GM18870 (cell line): Measurements from ENCODE around the gene UGT1A7.
"Not testable (repeated sequence)": the region's sequence is repeated elsewhere in the genome, so short reads cannot be mapped to it uniquely, and the experiment has no call there.

ENCODE experiments used
- ATAC-seq: cut with Tn5 transposase; IDR thresholded peaks from one replicate; pipeline ENCODE4 v1.9.1; 2021; ENCODE audit warnings: moderate library complexity; ENCODE audit not compliant: unreplicated experiment

Gene UGT1A7

DNA sequence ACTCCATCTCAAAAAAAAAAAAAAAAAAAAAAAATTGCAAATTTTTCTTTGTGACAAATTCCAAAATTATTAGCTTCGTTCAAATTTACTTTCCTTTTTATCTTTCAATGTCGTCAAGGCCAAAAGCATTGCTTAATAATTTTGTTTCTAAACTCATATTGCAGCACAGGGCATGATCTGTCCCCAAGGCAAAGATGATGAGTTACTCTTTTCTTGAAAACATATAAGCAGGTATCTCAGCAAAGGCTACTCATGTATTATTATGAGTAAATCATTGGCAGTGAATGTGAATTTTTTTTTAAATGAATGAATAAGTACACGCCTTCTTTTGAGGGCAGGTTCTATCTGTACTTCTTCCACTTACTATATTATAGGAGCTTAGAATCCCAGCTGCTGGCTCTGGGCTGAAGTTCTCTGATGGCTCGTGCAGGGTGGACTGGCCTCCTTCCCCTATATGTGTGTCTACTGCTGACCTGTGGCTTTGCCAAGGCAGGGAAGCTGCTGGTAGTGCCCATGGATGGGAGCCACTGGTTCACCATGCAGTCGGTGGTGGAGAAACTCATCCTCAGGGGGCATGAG is at the start of gene UGT1A7:
TSS of gene UGT1A7 (plus strand) at position 381 of the 579 bp plus-strand sequence. CDS start at position 418, 37 bp downstream.
- no peak for ATAC-seq

DNA sequence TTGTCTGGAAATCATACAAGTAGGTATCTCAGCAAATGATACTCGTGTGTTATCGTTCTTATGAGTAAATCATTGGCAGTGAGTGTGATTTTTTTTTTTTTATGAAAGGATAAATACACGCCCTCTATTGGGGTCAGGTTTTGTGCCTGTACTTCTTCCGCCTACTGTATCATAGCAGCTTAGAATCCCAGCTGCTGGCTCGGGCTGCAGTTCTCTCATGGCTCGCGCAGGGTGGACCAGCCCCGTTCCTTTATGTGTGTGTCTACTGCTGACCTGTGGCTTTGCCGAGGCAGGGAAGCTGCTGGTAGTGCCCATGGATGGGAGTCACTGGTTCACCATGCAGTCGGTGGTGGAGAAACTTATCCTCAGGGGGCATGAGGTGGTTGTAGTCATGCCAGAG is 45.4 kb upstream of the UGT1A7 start, which contains the start of gene UGT1A10:
TSS of gene UGT1A10 (plus strand) at position 143 of the 400 bp plus-strand sequence. CDS start at position 218, 75 bp downstream.
- ATAC-seq: not testable (repeated sequence)

DNA sequence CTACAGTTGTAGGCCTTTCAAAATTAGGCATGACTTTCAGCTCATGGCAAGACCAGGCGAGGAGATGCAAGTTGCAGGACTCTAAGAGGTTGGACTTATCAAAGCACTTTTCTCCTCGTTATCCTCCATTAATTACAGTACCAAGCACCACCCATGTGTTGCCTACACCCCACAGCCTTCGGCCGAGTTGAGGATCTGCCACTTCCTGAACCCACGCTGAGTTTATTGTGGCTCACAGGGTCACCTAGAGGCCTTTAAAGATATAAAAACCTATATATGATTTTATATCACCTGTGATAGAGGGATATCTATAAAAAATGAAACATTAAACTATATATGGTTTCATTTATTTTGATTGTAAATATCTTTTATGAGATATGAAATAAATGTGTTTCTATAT is 42.9 kb upstream of the UGT1A7 start:
- no peak for ATAC-seq

DNA sequence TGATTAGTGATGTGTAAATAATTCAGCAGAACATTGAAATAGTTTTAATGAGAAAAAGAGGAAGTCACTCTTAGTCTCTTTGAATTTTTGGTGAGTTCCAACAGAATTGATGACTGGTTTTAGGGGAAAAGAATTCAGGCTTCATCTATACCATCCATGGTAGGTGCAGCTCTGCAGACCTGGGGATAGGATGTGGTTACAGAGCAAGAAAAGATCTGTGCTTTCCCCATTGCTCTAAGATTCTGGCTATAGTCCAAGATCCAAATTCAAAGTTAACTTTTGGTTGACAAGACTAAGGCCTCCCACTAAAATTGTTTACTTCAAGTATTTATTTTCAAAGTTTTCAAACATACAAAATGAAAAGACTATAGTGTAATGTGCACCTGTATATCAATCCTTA is 41.8 kb upstream of the UGT1A7 start:
- no peak for ATAC-seq

DNA sequence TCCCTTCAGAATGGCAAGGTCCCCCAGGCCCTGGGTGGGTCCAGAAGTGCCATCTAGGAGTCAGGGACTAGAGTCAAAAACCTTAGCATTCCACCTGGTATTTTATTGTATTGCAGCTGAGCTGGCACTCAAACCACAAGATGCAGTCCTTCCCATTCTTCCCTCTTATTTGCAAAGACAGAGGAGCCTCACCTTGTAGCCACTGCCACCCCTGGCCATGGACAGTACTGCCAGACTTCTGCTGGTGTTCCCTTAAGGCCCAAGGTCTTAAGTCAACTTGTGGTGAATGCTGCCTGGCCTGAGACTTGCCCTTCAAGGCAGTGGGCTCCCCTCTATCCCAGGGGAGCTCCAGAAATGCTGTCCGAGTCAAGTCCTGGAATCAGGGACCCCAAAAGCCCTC is 38.6 kb upstream of the UGT1A7 start:
- ATAC-seq: no peak

DNA sequence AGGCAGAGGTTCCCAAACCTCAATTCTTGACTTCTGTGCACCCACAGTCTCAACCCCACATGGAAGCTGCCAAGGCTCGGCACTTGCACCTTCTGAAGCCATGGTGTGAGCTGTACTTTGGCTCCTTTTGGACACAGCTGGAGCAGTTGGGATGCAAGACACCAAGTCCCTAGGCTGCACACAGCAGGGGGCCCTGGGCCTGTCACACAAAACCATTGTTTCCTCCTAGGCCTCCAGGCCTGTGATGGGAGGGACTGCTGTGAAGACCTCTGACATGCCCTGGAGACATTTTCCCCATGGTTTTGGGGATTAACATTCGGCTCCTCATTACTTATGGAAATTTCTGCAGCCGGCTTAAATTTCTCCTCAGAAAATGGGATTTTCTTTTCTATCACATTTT is 35.7 kb upstream of the UGT1A7 start:
- not testable (repeated sequence) for ATAC-seq

DNA sequence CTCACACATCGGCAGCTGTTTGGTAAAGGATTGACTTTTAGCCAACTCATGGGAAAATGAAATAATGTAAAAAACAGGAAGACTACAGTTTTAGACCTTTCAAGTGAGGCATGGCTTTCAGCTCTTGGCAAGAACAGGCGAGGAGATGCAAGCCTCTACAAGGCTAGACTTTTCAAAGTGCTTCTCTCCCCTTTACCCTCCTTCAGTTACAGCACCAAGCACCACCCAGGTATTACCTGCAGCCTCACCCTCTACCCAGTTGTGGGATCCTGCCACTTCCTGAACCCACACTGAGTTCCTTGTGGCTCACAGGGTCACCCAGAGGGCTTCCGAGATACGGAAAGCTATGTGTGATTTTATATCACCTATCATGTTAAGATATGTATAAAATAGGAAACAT is 30.7 kb upstream of the UGT1A7 start:
- no peak for ATAC-seq

DNA sequence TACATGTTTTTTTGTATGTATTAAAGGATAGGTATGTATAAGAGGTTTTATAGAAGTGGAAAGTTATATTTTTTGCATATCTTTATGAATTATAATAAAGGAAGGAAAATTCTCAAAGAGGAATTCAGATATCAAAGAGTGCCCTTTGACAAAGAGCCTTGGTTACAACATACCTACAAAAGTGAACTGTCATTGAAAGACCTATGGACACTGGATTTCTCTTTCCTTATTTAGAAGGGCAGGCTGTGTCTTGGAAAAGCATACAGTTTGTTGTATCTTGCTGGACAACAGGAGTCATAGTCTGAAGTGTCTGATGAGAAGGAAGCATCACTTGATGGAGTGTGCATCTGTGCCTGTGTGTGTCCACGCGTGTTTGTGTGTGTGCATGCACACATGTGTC is 30.3 kb upstream of the UGT1A7 start:
- ATAC-seq: no peak

DNA sequence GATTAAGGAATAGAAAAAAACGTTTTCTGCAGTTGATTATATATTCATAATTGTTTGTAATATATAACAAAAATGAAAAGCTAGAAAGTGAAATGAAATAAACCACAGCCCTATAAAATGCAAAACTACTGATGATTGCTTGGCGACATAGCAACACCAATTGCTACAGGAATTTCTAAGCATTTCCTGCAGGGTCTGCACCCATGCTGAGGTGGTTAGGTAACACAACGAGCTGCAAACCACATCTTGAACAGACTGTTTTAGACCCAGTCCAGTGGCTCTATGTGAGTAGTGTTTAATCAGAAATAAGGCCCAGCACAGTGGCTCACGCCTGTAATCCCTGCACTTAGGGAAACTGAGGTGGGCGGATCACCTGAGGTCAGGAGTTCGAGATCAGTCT is 27.2 kb upstream of the UGT1A7 start:
- ATAC-seq: no peak

DNA sequence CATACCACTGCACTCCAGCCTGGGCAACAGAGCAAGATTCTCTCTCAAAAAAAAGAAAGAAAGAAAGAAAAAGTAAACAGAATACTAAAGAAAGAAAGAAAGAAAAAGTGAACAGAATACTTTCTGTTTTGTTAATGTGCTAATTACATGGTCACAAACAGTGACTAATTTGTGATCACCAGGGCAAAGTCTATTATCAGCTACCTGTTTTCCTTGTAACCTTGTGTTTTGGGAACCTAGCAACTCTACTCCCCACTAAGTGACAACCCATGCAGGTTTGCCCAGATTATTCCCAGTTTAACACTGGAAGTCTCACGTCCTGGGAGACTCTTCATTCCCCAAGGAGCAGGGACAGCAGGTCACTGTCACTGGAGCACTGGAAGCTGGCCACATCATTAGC is 26.7 kb upstream of the UGT1A7 start:
- ATAC-seq: no peak

DNA sequence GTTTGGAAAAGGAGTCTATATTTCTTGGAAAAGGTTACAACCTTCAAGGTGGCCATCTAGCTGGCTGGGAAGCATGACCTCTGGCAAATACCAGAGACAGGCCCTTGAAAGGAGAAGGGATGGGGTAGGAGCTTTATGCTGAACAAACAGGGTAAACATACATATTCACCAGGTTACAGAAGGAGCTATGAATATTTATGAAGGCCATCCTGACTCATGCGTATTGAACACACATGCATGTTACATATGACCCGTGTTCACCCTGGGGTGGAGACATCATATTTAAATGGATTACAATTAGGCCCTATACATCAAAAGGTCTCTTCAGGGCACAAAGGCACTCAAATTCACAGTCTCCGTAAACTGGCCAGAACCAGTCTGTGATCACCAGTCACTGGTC is 25.8 kb upstream of the UGT1A7 start:
- ATAC-seq: not testable (repeated sequence)

DNA sequence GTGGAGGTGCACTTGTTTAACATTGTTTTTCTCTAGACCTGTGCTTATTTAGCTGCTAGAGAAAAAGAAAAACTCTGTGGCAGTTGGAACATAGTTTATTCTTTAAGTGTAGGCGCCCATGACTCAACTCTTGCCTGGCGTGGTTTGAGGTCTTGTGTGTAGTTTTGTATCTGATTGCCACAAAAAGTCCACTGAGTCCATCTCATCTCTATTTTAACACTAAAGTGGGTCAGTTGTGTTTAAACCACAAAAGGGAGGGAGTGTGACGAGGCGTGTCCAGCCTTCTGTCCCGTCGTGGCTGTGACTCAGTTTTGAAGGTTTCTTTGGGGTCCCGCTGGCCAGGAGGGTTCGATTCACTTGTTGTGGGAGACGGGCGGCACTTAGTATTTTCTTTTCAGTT is 25.3 kb upstream of the UGT1A7 start:
- ATAC-seq: no peak

DNA sequence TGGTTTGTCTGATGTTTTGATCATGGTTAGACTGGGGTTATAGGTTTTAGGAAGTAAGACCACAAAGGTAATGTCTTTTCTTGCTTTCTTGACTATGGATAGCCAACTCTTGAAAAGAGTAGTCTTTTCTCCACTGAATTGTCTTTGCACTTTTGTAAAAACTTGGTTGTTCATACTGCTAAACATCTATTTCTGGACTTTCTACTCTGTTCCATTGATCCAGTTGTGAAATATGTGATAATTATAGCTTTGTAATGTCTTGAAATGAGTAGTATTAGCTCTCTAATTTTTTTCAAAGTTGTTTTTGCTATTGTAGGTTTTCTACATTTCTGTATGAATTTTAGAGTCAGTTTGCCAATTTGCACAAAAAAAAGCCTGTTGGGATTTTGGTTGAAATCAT is 23.1 kb upstream of the UGT1A7 start:
- ATAC-seq: no peak

DNA sequence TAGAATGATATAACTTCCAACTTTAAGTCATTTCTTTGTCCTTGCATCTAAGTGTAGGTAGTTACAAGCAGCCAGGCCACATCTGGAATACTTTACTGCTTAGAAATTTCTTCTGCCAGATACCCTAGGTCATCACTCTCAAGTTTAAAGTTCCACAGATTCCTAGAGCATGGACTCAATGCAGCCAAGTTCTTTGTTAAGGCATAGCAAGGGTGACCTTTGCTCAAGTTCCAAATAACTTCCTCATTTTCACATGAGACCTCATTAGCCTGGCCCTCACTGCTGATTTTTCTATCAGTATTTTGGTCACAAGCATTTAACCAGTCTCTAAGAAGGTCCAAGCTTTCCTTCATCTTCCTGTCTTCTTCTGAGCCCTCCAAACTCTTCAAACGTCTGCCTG is 17.8 kb upstream of the UGT1A7 start:
- no peak for ATAC-seq

DNA sequence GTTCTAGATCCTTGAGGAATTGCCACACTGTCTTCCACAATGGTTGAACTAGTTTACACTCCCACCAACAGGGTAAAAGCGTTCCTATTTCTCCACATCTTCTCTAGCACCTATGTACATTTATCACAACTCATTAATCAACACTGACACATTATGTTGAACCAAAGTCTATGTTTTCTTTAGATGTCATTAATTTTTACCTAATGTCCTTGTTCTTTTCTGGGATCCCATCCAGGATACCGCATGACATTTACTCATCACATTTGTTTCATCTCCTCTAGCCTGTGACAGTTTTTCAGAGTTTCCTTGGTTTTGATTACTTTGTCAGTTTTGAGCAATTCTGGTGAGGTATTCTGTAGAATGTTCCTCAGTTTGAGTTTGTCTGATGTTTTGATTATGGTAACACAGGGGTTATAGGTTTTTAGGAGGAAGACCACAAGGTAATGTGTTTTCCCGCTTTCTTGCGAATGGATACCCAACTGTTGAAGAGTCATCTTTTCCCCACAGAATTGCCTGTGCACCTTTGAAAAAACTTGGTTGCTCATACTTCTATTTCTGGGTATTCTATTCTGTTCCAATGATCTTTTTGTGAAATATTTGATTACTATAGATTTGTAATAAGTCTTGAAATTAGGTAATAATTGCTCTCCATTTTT is 13.0 kb upstream of the UGT1A7 start:
- ATAC-seq: no peak

DNA sequence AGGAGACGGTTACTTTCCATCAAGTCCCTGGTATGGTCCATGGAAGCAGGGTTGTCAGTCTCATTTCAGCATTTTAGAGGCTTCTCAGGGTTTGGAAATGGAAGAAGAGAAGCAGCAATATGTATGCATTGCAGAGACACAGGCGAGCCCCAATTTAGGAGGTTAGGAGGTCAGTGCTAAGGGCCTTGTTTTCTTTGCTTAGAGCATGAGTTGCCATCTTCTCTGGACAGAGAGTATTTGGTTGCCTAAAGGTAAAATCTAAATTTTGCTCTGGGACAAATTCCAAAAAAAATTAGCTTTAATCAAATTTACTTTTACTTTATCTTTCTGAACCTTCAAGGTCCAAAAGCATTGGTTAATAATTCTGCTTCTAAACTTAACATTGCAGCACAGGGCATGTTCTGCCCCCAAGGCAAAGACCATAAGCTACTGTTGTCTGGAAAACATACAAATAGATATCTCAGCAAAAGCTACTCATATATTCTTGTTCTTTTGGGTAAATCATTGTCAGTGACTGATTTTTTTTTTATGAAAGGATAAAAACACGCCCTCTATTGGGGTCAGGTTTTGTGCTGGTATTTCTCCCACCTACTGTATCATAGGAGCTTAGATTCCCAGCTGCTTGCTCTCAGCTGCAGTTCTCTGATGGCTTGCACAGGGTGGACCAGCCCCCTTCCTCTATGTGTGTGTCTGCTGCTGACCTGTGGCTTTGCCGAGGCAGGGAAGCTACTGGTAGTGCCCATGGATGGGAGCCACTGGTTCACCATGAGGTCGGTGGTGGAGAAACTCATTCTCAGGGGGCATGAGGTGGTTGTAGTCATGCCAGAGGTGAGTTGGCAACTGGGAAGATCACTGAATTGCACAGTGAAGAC is 10.2 kb upstream of the UGT1A7 start, which contains the start of gene UGT1A9:
TSS of gene UGT1A9 (plus strand) at position 609 of the 872 bp plus-strand sequence. CDS start at position 646, 37 bp downstream.
- ATAC-seq: no peak

DNA sequence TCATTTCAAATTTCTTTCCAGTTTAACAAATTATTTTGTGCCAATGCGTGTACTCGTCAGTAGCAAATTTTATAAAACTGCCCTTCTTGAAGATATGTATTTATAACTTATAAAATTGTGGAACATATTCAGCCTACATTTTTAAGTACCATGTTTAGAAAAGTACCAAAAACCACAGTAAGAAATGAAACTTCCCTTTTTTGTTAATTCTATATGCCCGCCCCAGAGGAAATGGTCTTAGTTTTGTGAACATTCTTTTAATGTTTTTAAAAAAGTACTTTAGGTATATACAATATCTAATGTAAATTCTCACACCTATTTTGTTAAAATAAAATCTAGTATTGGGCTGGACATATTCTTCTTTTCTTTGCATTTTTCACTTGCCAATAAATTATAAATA is 8.8 kb upstream of the UGT1A7 start:
- no peak for ATAC-seq

DNA sequence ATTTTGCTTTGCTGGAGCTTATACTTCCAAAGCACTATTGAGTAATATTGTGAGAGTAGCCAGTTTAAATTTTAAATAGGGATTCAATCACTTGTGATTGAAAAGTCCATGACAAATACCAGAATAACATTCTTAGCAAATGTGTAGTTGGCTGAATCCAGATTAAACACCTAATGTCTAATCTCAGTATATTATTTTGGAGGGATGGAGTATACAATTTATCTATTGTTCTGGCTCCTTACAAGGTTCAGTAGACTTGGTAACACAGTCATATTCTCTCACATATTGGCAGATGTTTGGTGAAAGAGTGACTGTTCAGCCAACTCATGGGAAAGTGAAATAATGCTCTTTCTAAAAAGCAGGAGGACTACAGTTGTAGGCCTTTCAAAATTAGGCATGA is 7.8 kb upstream of the UGT1A7 start:
- no peak for ATAC-seq

DNA sequence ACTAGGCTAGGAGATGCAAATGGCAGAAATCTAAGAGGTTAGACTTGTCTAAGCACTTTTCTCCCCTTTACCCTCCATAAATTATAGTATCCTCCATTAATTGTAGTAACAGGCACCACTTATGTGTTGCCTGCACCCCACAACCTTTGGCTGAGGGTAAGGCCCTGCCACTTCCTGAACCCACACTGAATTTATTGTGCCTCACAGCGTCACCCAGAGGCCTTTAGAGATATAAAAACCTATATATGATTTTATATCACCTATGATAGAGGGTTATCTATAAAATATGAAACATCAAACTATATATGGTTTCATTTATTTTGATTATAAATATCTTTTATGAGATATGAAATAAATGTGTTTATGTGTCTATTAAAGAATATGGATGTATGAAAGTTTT is 7.4 kb upstream of the UGT1A7 start:
- ATAC-seq: no peak

DNA sequence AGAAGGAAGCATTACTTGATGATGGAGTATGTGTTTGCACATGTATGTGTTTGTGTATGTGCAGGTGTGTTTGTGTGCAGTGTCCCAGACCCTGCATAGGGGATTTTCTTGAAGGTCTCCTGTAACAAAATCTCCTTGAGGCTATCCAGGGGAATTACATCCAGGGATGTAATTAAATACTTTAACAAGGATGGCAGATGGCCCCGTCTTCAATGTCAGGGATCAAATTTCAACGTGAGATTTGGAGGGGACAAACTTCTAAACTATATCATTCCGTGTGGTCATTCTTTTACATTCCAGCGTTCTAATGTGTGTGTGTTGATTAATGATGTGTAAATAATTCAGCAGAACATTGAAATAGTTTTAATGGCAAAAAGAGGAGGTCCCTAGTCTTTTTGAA is 6.7 kb upstream of the UGT1A7 start:
- no peak for ATAC-seq

DNA sequence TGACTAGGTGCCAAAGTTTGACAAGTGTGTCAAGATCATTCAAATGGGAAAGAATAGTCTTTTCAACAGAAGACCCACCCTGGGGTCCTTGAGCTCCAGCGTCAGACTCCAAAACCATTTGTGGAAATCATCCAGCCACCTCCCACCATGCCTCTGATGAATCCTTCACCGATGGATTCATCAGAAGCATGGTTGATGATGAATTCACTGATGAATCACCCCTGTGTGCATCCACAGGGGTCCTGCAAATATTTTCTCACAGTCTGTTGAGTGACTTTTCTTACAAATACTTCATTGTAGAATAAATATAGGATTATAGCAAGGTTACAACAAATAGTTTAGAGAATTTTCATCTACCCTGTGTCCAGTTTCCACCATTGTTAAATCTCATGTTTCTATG is 5.7 kb upstream of the UGT1A7 start:
- no peak for ATAC-seq

DNA sequence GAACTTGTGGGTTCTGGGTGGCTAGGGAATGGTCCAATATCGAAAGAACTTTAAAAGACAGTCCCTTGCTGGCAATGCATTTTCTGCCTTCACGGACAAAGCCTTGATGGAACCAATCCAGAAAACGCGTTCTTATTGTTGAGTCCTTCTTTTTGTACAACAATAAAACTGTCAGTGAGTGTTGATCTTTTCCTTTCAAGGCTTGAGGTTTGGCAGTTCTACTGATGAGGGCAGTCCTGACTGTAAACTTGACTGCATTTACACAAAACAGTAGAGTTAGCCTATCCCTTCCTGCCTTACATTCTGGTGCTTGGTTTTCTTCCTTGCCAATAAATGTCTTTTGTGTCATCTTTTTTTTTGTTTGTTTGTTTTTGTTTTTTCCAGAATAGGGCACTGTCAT is 2.5 kb upstream of the UGT1A7 start:
- ATAC-seq: no peak
